Hair follicular keratinocyte (primary cell): ENCODE measurements around the gene KREMEN2. TPM values are rescaled to one million over a fixed set of nuclear protein-coding genes. Genes with fewer than 3 reads are reported as not detected.

Experiments
- total RNA-seq: library from RNA; depleted of rRNA; stranded (reverse); fragments of >200 nt; gene quantifications from 2 replicates; pipeline ENCODE4 v1.2.3, GENCODE V29; 2015

The KREMEN2 gene, protein sequence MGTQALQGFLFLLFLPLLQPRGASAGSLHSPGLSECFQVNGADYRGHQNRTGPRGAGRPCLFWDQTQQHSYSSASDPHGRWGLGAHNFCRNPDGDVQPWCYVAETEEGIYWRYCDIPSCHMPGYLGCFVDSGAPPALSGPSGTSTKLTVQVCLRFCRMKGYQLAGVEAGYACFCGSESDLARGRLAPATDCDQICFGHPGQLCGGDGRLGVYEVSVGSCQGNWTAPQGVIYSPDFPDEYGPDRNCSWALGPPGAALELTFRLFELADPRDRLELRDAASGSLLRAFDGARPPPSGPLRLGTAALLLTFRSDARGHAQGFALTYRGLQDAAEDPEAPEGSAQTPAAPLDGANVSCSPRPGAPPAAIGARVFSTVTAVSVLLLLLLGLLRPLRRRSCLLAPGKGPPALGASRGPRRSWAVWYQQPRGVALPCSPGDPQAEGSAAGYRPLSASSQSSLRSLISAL
- 11.7 and 22.4 TPM in 2 replicates for total RNA-seq

DNA sequence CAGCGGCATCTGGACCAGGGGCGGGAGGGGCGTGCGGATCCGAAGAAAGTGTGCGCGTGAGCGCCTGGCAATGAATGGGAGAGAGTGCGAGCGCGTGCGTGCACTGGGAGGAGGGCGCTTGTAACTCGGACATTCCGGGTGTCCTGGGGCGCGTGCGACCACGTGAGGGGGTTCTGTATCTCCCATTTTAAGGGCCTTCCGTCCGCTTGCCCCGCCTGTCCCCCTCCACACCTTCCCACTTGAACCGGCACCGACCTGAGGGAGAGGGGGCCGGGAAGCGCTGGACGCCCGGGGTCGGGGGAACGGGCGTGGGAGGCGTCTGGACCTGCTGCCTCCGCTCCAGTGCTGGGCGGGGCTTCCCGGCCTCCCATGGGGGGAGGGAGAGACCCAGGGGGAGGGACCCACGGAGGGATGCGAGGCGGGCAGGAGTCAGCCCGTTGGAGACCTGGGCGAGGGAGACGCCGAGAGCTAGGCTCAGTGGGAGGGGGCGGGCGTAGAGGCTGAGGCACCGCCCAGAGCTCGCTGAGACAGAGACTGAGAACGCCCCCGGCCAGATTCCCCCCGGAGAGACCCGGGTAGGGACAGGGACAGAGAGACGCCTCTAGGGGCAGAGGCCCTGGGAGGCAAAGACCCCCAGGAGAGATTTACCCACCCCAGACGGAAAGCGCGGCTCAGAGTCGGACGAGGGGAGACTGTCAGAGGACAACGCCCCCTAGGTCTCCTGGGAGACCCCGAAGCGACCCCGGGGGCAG lies at the start of gene KREMEN2:
TSS of gene KREMEN2 (plus strand) at position 553 of the 752 bp plus-strand sequence. CDS start 246 bp downstream, outside the sequence.

DNA sequence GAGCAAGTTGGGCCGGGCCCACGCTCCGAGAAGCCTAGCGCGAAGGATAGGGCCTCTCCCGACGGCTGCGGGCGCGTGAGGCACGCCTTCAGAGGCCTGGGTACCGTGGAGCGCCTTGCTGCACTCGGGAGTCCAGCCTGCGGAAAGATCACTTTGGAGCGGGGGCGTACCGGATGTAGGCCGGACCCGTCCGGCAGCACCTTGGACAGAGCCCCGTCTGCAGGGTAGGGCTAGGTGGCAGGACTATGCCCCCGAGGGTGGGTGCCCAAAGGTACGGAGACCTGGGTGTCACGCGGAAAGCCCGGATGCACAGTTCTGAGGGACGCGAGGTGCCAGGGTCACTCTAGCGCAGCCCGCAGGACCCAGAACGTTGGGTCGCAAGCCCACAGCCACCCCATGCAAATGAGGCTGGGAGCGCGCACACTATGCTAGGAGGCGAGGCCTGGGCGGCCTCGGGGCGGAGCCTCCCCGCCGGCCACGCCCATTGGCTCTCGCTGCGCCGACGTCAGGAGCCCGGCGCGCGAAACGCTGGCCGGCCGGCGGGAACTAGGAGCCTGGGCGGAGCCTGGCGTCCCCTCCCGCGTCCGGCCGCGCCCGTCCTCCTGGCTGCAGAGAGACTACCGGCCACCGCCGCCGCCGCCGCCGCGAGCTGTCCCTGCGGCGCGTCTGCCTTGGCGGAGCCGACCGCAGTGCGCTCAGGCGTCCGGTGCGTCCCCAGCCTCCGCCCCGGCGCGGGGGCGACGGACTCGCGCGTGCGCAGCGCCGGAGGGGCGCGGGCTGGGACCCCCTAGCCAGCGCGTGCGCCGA lies 4.9 kb downstream of the KREMEN2 start, which contains the start of gene PAQR4:
TSS of gene PAQR4 (plus strand) at position 611 of the 807 bp plus-strand sequence. CDS start 327 bp downstream, outside the sequence.

DNA sequence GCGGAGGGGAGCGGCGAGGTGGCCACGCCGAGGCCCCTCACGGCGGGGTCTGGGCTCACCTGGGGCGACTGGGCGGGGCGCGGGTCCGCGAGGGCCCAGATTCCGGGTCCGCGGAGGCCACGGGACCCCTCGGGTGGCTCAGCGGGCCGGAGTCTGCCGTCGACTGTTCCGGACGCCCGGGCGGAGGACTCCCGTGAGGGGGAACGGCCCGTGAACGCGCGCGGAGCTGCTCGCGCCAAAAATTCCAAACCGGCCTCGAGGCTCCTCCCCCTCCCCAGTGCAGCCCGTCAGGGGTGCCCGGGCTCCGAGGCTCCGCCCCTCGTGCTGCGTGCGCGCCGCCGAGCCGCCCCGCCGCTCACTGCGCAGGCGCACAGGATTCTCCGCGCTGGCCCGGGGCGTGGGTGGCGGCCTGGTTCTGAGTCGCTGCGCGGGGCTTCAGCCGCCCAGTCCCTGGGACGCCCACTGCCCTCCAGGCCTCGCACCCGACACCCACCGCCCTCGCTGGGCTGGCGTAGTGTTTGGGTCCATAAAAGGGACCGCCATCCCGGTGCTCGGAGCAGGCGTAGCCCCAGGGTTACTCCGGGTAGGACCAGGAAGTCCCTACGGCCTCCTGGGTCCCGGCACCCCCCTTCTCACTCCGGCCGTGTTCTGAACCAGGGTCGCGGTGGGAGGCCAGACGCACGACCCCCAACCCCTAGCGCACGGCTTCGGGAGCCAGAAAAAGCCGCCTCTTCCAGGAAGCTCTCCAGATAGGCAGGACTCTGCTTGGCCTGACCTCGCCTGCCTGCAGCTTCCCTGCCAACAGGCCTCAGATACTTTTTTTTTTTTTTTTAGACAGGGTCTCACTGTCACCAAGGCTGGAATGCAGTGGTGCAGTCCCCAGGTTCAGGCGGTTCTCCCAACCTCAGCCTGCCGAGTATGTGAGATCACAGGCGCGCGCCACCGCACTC lies 16.4 kb downstream of the KREMEN2 start, which contains the start of gene PKMYT1:
TSS of gene PKMYT1 (minus strand) at position 220 of the 950 bp plus-strand sequence. CDS start 789 bp downstream, outside the sequence.

DNA sequence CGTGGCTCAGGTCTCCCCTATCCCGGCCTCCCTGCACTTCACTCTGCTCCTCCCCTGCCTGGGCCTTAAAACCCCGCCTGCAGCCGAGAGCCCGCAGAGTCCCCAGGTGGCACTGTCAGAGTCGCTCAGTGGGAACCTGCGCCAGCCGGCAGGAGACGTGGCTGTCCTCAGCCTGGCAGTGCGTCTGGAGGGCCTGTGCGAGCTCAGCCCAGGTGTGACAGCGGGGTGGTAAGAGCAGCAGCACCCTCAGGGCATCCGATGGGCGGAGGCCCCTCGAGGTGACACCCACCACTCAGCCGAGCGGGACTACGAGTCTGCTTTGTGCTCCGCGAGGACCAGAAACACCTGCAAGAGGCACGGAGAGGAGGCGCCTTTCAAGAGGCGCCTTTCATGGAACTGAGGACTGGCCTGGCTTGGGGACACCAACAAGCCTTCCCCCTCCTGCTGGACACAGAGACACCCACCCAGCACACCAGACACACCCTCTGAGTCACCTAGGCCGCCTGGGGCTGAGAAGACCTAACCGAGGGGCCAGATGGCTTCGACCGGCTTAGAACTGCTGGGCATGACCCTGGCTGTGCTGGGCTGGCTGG lies 48.8 kb downstream of the KREMEN2 start, which contains the start of gene CLDN9:
TSS of gene CLDN9 (plus strand) at position 96 of the 593 bp plus-strand sequence. CDS start at position 536, 440 bp downstream.

Other genes with a start within 250 kb of the KREMEN2 start
- gene PRSS27, start 244.1 kb upstream of the KREMEN2 start, total RNA-seq = 0.31 and 0.76 TPM in 2 replicates
- 45.6 and 60.4 TPM in 2 replicates for gene SRRM2, start 211.6 kb upstream of the KREMEN2 start, total RNA-seq
- 292 and 386 TPM in 2 replicates for gene ELOB, start 187.0 kb upstream of the KREMEN2 start, total RNA-seq
- not detected in 2 replicates for gene PRSS33, start 176.7 kb upstream of the KREMEN2 start, total RNA-seq
- not detected in 2 replicates for gene PRSS41, start 165.8 kb upstream of the KREMEN2 start, total RNA-seq
- 0.80 and 3.8 TPM in 2 replicates for gene PRSS21, start 147.0 kb upstream of the KREMEN2 start, total RNA-seq
- 0.23 and 0.31 TPM in 2 replicates for gene ZG16B, start 134.0 kb upstream of the KREMEN2 start, total RNA-seq
- gene PRSS22, start 106.1 kb upstream of the KREMEN2 start, total RNA-seq = 0.34 and 2.8 TPM in 2 replicates
- 50.9 and 55.1 TPM in 2 replicates for gene FLYWCH2, start 81.1 kb upstream of the KREMEN2 start, total RNA-seq
- gene FLYWCH1, start 52.3 kb upstream of the KREMEN2 start, total RNA-seq = 47.7 and 65.2 TPM in 2 replicates
- gene PAQR4, start 5.1 kb downstream of the KREMEN2 start, total RNA-seq = 34.4 and 38.0 TPM in 2 replicates
- 20.1 and 86.7 TPM in 2 replicates for gene PKMYT1, start 16.2 kb downstream of the KREMEN2 start, total RNA-seq
- not detected in 2 replicates for gene CLDN9, start 48.6 kb downstream of the KREMEN2 start, total RNA-seq
- gene CLDN6, start 53.9 kb downstream of the KREMEN2 start, total RNA-seq = 0.08 TPM in 1 of 2 replicates, not detected in the other
- gene TNFRSF12A, start 56.1 kb downstream of the KREMEN2 start, total RNA-seq = 522 and 714 TPM in 2 replicates
- gene HCFC1R1, start 59.7 kb downstream of the KREMEN2 start, total RNA-seq = 26.4 and 29.2 TPM in 2 replicates
- gene THOC6, start 59.8 kb downstream of the KREMEN2 start, total RNA-seq = 22.3 and 33.0 TPM in 2 replicates
- gene BICDL2, start 72.7 kb downstream of the KREMEN2 start, total RNA-seq = 0.23 and 0.78 TPM in 2 replicates
- gene MMP25, start 82.3 kb downstream of the KREMEN2 start, total RNA-seq = 0.04 and 0.31 TPM in 2 replicates
- gene IL32, start 101.4 kb downstream of the KREMEN2 start, total RNA-seq = 6.5 and 25.3 TPM in 2 replicates
- gene ZSCAN10, start 135.0 kb downstream of the KREMEN2 start, total RNA-seq = not detected in 2 replicates
- 22.3 and 22.7 TPM in 2 replicates for gene ZNF205, start 148.3 kb downstream of the KREMEN2 start, total RNA-seq
- 4.4 and 5.8 TPM in 2 replicates for gene ZNF213, start 170.8 kb downstream of the KREMEN2 start, total RNA-seq
- gene OR1F1, start 223.9 kb downstream of the KREMEN2 start, total RNA-seq = not detected in 2 replicates